ENCODE measurements around the gene LHPP. TPM values are rescaled to one million over a fixed set of nuclear protein-coding genes. Genes with fewer than 3 reads are reported as not detected.

LHPP gene
- polyA plus RNA-seq, 3 donors = 5.5 to 21.6 (median 14.3) TPM

DNA sequence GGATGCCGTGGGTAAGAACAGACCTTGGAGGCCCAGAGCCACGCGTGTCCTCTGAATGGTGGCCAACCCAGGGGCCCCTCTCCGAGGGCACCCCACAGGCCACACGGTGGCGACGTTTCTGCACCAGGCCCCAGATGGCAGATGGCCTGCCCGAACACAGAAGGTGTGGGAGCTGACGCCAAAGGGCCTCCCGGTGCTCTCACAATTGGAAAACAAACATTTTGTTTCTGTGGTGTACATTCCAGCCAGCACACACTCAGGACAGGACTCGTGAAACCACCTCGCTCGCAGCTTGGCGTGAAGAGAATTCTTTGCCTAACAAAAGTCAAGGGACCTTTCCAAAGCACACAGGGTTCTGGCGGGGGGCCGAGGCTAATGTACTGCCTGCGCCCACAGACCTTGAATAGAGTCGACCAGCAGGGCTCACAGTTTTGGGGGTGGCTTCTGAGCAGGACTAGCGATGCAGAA lies 170.5 kb downstream of the LHPP start:
- H3K27ac ChIP-seq (ENCODE audit: low read depth, low read length) = no peak overlapping the region
- 37 to 73% (median 70%) methylated on average over 19 of the region's 19 CpGs for WGBS, 3 donors

DNA sequence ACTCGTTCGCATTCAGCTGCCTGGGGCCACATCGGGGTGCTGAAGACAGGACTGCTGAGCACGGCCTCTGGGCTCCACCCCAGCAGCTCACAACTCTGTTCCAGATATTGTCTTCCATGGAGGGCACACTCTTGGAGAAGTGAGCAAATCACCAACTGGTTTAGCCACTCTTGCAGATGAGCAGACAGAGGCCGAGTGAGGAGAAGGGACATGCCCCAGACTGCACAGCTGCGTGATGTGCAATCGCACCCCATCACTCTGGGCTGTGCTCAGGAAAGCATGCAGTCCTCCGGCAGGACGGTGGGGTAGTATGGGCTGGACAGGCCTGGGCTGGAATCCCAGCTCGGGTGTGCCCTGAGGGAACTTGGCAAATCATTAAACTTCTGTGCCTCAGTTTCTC lies 170.9 kb downstream of the LHPP start:
- H3K27ac ChIP-seq (ENCODE audit: low read depth, low read length) = no peak overlapping the region
- WGBS, 3 donors = 79 to 89% (median 80%) methylated on average over 10 of the region's 10 CpGs

DNA sequence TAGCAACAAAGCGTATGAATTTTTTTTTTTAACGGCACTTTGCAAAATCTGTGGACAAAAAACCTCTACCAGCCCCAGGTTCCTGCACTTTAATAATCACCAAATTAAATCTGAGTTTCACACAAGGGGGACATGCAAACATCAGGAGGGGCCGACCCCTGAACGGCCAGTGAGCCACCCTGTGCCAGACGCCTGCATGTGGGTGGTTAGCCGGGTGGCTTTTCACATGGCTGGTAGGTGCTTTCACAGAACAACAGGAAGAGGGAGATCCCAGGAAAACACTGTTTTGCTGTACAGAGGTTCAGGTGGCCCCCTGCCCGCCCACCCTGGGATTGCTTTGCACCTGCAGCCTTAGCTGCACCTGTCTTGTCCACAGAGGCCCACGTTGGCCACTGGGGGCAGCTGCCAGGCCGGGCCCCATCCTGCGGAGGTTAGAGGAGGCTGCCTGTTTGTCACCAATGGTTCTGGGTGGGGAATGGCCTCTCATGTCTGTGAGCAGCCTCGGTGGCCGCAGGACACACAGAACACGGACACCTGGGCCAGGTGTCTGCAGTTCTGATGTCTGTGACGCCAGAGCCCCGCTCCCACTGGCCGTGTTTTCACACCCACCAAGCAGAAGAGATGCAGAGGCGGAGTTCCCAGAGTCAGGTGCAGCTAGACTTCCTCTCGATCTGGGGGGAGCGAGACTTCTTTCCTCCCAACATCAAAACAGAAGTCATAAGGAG lies 174.8 kb downstream of the LHPP start:
- 82 to 84% (median 84%) methylated on average over 19 of the region's 19 CpGs for WGBS, 3 donors

DNA sequence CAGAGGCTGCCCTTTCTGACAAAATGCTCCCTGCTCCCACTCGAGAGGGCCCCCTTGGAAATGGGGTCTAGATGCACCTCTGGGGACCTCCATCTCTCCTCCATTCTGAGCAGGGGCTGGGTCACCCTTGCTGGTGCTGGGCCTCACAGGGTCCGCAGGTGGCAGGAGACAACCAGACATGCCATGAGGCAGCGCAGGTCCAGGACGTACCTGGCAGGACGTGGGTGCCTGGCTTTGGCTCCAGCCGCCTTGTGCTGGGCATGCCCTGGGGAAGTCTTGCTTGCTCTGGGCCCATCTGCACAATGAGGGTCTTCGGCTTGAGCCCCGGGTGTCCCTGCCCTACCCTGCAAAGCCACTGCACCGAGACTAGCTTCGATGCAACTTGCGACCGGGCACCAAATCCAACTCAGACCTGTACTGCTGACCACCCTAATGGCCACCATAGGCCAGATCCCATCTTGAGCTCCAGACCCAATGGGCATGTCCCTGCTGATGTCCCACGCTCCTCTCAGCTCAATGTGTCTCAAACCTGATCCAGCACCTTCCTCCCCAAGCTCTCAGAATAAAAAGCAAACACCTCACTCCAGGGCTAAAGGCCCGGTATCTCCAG lies 175.6 kb downstream of the LHPP start:
- H3K27ac ChIP-seq (ENCODE audit: low read depth, low read length) = no peak overlapping the region
- 93 to 97% (median 95%) methylated on average over 14 of the region's 14 CpGs for WGBS, 3 donors

More for the DNA sequence above, 174.8 kb downstream of the LHPP start:
- H3K27ac ChIP-seq (ENCODE audit: low read depth, low read length) = no peak overlapping the region

DNA sequence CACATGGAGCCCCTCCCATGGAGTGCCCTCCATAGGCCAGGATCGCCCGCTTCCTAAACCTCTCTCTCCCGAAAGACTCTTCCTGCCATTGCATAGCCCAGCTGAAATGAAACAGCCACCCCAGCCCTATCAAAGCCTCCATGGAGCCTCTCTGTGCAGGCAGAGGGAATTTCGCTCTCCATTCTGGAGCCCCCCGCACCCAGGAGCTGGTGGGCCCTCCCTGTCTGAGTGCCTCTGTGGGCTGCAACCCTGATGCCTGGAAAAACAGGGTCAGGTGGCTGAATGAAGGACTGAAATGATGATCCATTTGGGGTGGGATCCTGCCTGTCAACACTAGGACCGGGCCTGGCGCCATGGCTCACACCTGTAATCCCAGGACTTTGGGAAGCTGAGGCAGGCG lies 176.1 kb downstream of the LHPP start:
- H3K27ac ChIP-seq (ENCODE audit: low read depth, low read length) = no peak overlapping the region
- WGBS, 3 donors = 93 to 97% (median 96%) methylated on average over 8 of the region's 8 CpGs

DNA sequence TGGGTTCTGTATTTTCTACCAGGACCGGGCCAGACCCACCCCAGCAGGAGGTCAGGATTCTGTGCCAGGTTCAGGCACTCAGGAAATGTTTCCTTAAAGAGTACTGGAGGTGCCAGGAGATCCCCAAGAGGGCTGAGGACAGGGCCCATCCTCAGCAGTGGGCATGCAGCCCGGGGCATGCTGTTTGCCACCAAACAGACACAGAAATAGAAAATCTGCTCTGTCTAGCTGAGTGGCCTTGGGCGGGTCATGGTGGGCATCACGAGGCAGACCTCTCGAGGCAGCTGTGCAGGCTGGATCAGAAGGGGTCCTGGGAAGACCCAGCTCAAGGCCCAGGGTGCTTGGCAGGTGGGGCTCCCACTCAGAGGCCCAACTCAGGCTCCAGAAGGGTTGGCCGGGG lies 177.6 kb downstream of the LHPP start:
- no peak overlapping the region for H3K27ac ChIP-seq (ENCODE audit: low read depth, low read length)
- 86 to 95% (median 94%) methylated on average over 6 of the region's 6 CpGs for WGBS, 3 donors

DNA sequence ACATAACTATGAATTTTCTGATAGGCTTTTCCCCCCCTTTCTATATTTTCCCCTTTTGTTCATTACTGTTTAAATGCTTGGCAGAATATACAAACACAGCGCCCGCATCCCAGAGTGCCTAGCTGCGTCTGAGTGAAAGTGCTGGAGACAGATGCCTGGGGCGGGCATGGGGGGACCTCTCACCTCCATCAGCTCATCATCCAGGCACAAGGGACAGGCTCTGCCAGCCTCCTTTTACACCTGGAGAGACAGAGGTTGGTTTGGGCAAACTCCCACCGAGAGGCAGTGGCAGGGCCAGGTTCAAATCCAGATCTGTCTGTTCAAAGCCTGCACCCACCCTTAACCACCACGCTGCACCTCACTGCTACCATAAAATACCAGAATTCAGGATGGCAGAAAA lies 178.0 kb downstream of the LHPP start:
- 95 to 97% (median 96%) methylated on average over 6 of the region's 6 CpGs for WGBS, 3 donors

DNA sequence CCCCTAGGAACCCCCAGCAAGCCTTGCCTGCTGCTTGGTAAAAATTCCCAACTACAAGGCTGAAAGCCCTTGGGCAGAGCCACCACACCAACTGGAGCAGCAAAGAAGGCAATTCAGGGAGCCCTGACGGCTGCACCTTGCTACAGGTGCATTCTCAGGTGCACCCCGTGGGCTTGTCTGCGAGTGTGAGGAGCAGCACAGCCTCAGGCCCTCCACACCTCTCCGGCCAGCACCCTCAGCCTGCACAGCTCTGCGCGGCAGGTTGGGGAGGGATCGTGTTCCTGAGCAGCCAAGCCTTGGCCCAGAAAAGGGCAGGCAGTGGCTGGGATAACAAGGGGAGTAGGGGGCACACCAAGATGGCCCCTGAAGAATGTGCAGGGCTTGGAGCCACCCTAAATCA lies 178.4 kb downstream of the LHPP start:
- WGBS, 3 donors = 89 to 95% (median 94%) methylated on average over 7 of the region's 7 CpGs
- H3K27ac ChIP-seq (ENCODE audit: low read depth, low read length) = no peak overlapping the region

More for the DNA sequence above, 178.0 kb downstream of the LHPP start:
- no peak overlapping the region for H3K27ac ChIP-seq (ENCODE audit: low read depth, low read length)

DNA sequence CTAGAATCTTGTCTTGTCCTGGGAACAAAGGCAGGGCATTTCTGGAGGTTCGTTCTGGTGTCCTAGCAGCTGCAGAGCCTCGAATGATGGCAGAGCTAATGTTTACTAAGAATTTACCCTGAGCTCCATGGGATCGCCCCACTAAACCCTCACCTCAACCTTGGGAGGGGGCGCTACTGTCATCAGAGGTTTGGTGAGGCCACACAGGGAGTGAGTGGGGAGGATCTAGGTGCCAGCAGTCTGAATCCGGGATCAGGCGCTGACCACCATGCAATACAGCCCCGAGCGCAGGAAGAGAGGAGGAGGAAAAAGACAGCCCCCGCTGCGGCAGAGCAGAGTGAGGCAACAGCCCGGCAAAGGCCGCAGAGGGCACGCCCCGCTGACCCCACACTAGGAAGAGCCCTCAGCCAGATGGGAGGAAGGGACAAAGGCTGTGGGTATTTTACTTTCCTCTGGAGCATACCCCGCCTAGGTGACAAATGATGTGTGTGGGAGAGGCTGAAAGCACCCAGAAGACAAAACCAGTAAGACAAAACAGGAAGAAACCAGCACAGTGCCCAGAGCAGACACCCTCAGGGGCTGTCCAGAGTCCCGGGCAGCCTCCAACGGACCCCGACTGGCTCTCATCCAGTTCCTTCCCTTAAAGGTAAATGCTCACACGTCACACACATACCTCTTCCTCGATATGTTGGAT lies 179.1 kb downstream of the LHPP start:
- 23 to 71% (median 34%) methylated on average over 20 of the region's 20 CpGs for WGBS, 3 donors
- H3K27ac ChIP-seq (ENCODE audit: low read depth, low read length) = no peak overlapping the region

DNA sequence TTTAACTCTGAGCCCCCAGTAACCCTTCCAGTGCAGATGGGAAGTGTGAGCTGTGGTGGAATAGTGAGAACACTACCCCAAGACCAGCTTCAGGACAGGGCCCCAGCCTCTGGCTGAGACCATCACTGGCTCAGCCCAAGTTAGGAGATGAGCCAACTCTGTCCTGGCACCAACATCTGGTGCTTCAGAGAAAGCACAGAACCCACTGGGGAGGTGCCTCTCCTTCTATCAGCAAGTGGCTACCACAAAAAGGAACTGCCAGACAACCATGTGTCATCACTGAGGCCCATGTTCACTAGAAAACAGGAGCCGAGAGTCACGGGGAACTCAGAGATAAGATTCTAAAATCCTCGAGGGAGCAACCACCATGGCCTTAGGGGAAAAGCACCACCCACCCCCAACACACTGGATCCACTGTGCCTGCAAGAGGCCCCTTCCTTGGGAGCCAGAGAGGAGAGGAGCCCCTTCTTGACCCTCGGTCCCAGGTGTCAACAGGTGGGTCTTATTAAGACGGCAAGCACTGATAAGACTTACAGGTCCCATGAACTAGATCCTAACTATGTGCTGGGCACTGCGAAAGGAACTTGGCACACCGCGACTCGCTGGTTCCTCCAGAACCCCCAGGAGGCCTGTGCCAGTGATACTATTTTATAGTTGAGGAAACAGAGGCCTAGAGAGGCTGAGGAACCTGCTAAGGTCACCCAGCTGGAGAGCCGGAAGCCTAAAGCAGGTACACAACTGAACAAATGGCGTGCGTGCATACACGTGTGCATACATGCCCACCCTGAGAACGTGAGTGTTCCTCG lies 179.9 kb downstream of the LHPP start:
- 59 to 77% (median 60%) methylated on average over 15 of the region's 15 CpGs for WGBS, 3 donors
- no peak overlapping the region for H3K27ac ChIP-seq (ENCODE audit: low read depth, low read length)

DNA sequence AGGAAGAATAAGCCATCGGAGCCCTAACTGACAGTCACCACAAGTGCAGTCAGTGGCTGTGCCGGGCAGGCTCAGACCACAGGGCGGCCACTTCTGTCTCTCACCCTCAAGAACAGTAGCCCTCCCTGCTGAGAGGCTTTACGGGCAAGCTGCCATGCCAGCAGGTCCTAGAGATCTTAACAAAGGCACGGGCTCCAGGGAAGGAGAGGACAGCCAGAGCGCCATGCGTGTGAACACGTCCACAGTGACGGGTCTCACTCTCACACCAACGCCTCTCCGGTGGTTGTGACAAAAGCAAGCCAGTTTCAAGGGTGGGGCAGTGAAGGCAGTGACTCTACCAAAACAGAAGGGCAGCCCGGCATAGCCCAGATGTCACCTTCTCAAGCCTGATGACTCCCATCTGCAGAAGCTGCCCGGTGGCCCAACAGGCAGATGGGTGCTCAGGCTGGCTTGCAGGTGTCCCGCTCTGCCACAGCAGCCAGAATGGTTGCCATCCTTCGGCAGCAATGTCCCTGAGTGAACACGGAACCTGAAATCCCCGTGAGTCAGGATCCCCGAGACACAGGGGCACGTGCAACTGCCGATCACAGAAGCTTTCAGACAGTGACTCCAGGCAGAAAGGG lies 180.6 kb downstream of the LHPP start:
- H3K27ac ChIP-seq (ENCODE audit: low read depth, low read length) = no peak overlapping the region
- WGBS, 3 donors = 85 to 92% (median 89%) methylated on average over 20 of the region's 20 CpGs

DNA sequence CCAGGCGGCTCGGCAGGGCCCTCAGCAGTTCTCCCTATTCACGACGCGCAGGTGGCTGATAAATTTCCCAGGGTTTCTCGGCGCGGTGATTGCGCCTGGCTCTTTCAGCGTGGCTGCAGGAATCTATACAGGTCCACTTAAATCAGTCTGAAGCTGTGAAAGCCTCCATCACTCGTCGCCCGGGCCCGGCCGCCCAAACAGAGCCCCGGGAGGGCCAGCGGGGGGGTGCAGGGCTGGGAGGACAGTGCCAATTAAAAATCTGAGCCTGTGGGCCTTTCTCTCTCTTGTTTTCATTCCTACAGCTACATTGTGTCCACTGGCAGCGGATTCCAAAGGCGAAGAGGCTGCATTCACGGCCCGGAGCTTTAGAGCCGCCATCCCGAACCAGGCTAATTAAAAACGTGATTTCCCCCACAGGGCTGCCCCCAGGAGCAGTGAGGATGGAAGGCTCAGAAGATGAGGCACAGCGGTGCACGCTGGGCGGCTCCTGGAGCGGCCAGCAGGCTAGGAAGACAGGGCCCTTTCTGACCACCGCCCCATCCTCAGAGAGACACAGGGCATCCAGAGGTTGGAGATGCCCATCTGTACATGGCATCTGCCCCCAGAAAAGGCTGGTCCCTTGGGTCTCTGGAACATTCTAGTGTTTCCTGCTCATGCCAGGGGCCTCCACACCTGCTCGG lies 181.8 kb downstream of the LHPP start:
- WGBS, 3 donors = 95 to 97% (median 95%) methylated on average over 30 of the region's 30 CpGs
- H3K27ac ChIP-seq (ENCODE audit: low read depth, low read length) = no peak overlapping the region

DNA sequence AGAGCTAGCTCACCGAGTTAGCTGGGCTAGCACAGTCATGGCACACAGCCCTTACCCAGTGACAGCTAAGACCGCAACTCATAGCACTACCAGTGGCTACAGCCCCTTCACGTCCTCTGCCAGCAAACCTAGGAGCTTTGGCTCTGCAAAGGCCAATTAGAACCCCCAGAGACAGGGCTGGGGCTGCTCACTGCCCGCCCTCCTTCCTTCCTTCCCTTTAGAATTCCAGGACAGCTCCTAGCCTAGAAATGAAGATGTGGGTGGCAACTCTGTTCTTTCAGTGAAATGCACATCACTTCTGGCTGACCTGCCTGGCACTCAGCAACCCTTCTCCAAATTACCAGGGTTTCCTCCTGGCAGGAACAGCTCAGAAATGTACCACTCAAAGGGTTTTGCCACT lies 182.6 kb downstream of the LHPP start:
- WGBS, 3 donors = 63 to 88% (median 88%) methylated on average over 4 of the region's 4 CpGs
- no peak overlapping the region for H3K27ac ChIP-seq (ENCODE audit: low read depth, low read length)

DNA sequence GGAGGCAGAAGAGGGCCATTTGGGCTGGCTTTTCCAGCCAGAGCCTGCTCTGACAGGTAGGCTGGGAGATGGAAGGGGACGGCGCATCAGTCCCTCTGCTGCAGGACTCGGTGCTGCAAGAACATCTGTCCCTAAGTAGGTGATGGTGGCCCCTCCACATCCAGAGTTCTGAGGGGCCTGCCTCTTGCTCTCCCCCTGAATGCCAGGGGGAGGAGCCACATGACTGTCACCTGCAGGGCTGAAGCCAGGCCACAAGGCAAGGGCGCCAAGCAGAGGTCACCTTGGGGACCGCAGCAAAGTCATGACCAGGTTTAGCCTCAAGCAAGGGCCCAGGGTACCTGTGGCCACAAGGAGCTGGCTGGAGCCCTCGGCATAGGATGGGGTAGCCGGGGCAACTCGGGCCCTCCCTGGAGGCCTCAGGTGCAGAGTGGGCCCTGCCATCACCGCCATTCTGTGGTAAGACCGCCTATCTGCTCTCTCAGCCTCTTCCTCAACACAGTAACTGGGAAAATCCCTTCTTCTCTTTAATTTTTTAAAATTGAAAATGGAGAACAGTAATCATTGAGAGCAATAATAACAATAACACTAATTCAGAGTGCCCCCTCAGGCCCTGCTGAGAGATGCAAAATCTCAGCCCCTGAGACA lies 183.3 kb downstream of the LHPP start:
- no peak overlapping the region for H3K27ac ChIP-seq (ENCODE audit: low read depth, low read length)
- 95 to 100% (median 99%) methylated on average over 10 of the region's 10 CpGs for WGBS, 3 donors

DNA sequence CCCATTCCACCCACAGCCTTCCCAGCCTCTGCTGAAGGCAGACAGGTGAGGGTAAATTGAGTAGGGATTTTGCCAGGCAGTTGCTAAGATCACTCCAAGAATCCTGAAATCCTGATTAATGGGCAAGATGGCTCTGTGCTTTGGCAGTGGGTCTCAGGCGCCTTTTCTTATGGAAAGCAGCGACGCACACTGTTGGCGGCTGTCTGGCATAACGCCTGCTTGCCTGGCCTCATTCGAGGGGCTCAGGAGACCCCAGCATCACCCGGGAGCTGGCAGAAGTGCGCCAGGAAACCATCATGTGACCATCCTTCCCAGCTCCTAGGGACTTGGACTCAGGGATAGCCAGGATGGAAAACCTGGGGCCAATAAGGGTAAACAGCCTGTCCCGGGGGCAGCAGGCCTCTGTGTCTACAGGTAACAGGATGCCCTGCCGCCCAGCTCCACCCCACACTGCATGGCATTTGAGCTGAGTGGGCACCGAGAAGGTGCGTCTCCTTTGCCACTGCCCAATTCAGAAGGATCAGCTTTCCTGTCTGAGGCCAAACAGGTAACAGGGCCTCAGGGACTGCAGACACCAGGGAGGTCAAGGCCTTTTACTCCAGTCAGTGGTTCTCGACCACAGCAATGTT lies 184.0 kb downstream of the LHPP start:
- WGBS, 3 donors = 86 to 93% (median 88%) methylated on average over 13 of the region's 13 CpGs
- H3K27ac ChIP-seq (ENCODE audit: low read depth, low read length) = no peak overlapping the region

DNA sequence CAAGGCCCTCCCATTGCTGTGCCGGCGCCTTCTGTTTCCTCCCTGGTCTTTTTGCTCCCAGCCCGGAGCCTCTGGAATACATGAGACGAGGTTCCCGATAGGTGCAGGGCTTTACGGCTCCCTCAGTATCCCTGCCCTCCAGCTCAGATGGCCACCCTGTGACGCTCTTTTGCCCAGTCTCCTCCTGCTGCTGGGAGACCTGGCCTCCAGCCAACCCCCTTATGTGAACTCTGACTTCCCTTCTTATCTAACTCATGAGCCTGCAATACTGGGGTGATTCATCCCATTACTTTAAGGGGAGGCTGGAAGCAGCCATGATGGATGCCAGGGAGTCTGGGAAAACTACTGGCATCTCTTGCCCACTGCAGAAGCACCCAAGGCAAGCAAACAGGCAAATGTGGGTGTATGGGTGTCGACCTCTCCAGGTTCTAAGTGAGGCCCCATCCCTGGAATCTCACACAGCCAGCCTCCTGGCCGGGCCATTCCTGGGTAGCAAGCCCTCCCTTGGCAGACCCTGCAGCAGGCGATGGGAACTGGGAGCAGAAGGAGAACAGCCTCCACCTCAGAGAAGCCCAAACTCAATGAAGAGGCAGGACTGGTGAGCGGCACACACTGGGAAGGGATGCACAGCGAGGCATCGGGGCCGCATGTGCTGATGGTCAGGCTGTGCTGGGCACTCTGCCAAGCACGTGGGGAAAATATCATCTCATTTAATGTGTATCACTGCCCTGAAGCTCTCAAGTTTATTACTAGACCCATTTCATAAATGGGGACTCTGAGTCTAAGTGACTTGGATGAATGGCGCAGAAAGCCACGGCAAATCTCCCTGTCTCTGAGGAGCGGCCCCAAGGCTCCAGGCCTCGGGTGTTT lies 185.1 kb downstream of the LHPP start:
- 59 to 82% (median 65%) methylated on average over 19 of the region's 19 CpGs for WGBS, 3 donors
- H3K27ac ChIP-seq (ENCODE audit: low read depth, low read length) = peak overlapping the region; percentile 14

All from adipose tissue (tissue), 3 donors.